HG02763 (cell line): ENCODE data around the gene ART5.
"Not testable (repeated sequence)": the region's sequence is repeated elsewhere in the genome, so short reads cannot be mapped to it uniquely, and the experiment has no call there.

Experiments used
- ATAC-seq: cut with Tn5 transposase; IDR thresholded peaks from one replicate; pipeline ENCODE4 v1.9.1; 2021; ENCODE audit warnings: mild to moderate bottlenecking, moderate library complexity; ENCODE audit not compliant: unreplicated experiment

Gene ART5

DNA sequence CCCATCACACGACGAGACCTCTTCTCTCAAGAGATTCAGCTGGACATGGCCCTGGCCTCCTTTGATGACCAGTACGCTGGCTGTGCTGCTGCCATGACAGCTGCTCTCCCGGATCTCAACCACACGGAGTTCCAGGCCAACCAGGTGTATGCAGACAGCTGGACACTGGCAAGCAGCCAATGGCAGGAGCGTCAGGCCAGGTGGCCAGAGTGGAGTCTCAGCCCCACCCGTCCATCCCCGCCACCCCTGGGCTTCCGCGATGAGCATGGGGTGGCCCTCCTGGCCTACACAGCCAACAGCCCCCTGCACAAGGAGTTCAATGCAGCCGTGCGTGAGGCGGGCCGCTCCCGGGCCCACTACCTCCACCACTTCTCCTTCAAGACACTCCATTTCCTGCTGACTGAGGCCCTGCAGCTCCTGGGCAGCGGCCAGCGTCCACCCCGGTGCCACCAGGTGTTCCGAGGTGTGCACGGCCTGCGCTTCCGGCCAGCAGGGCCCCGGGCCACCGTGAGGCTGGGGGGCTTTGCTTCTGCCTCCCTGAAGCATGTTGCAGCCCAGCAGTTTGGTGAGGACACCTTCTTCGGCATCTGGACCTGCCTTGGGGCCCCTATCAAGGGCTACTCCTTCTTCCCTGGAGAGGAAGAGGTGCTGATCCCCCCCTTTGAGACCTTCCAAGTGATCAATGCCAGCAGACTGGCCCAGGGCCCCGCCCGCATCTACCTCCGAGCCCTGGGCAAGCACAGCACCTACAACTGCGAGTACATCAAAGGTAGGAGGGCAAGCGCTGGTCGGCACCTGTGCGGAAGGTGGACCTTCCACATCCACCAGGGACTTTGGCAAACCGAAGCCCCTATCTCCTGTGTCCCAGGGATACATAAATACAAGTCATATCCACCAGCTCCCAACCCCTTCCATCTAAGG is 18.1 kb upstream of the ART5 start:
- no peak for ATAC-seq

GRCh38 chr11:3658252-3658651 is 16.5 kb upstream of the ART5 start:
- no peak for ATAC-seq

DNA sequence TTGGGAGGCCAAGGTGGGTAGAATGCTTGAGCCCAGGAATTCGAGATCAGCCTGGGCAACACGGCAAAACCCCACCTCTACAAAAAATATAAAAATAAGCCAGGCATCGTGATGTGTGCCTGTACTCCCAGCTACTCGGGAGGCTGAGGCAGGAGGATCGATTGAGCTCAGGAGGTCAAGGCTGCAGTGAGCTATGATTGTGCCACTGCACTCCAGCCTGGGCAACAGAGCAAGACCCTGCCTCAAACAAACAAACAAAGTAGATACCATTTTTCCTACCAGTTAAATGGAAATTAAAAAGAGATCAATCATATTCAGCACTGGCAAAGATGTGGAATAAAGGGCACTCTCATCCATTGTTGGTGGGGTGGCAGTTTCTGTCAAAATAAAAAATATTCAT is 15.5 kb upstream of the ART5 start:
- not testable (repeated sequence) for ATAC-seq

GRCh38 chr11:3655547-3655946 is 13.8 kb upstream of the ART5 start:
- ATAC-seq, result no peak

DNA sequence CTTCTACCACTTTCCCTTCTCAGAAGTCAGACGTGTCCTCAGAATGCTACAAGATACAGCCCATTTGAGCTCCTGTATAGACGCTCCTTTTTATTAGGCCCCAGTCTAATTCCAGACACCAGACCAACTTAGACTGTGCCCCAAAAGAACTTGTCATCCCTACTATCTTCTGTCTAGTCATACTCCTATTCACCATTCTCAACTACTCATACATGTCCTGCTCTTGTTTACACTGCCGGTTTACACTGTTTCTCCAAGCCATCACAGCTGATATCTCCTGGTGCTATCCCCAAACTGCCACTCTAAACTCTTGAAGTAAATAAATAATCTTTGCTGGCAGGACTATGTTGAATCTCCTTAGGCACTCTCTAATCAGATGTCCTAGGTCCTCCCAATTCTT is 10.7 kb upstream of the ART5 start:
- not testable (repeated sequence) for ATAC-seq

GRCh38 chr11:3649374-3649773 is 7.6 kb upstream of the ART5 start:
- ATAC-seq, result not testable (repeated sequence)

DNA sequence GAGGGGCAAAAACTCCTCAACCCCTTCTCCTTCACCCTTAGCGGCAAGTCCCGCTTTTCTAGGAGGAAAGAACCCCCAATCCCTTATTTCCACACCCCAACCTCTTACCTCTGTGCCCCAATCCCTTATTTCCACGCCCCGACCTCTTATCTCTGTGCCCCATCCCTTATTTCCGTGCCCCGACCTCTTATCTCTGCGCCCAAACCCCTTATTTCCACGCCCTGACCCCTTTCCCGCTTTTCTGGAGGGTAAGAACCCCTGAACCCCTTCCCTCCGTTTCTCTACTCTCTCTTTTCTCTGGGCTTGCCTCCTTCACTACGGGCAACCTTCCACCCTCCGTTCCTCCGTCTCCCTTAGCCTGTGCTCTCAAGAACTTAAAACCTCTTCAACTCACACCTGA is 7.1 kb upstream of the ART5 start:
- not testable (repeated sequence) for ATAC-seq

- ATAC-seq, result no peak
These were observed 3.8 kb upstream of the ART5 start for GRCh38 chr11:3645552-3645951.

GRCh38 chr11:3644817-3645235 is 3.0 kb upstream of the ART5 start, which contains the start of gene ART1:
TSS of gene ART1 (plus strand) at chr11:3645128. CDS start at chr11:3659214, 14,086 bp downstream.
- ATAC-seq, result no peak

GRCh38 chr11:3643102-3643546 is 1.3 kb upstream of the ART5 start:
- ATAC-seq, result not testable (repeated sequence)

GRCh38 chr11:3642071-3642951 is 519 bp upstream of the ART5 start:
- no peak for ATAC-seq

DNA sequence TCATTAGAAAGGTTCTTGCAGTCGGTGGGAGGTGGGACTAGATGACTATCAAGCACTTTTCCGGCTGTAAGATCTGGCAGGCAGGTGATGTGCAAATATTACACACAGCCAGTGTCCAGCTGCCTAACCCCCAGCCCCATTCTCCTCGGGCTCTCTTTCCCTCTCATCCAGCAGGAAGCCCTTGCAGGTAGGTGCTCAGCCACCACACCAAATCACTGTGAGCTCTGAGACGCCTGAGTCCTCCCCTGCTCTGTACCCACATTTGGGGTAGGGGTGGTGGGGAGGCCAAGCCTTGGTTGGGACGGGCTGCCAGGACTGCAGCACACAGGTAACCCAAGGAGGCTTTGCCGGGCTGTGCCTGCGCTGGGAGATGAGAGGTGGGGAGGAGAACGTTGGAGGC is 601 bp downstream of the ART5 start:
- ATAC-seq, result no peak

DNA sequence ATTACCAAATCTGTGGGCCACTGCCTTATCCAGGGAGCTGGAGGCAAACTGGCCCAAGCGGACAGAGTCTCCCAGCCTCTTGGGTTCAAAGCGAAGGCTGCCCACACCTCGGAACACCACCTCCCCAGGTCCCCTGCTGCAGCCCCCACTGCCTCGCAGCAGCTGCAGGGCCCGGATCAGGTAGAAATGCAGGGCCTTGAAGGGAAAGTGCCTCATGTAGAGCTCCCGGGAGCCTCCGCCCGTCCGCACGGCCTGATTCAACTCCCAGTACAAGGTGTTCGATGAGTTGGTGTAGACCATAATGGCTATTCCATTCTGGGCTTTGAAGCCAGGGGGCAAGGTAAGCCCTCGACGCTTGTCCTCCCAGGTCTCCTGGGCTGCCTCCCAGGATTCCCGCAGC is 2.0 kb downstream of the ART5 start:
- no peak for ATAC-seq

GRCh38 chr11:3638513-3638912 is 3.3 kb downstream of the ART5 start:
- ATAC-seq, result no peak

GRCh38 chr11:3637201-3637600 is 4.6 kb downstream of the ART5 start:
- no peak for ATAC-seq

GRCh38 chr11:3635641-3636375 is 6.0 kb downstream of the ART5 start:
- ATAC-seq, result no peak

DNA sequence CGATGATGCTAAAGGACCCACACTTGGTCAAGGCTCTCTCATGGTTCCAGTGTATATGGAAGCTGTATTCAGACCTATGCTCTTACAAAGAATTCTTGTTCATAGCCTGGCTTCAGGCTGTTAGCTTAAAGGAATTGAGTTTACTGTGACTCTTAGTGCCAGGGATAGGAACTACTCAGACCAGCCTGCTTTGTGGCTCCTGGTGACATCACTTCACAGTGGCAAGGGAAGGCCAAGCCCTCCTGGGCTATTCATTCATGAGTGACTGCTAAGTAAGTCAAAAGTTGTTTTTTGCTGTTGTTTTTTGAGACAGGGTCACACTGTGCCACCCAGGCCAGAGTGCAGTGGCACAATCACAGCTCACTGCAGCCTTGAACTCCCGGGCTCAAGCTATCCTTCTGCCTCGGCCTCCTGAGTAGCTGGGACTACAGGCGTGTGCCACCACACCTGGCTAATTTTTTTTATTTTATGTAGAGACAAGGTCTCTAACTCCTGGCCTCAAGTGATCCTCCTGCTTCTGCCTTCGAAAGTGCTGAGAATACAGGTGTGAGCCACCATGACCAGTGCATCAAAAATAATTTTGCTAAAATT is 9.6 kb downstream of the ART5 start:
- ATAC-seq, result no peak

- no peak for ATAC-seq
These were observed 10.5 kb downstream of the ART5 start for GRCh38 chr11:3631331-3631730.

DNA sequence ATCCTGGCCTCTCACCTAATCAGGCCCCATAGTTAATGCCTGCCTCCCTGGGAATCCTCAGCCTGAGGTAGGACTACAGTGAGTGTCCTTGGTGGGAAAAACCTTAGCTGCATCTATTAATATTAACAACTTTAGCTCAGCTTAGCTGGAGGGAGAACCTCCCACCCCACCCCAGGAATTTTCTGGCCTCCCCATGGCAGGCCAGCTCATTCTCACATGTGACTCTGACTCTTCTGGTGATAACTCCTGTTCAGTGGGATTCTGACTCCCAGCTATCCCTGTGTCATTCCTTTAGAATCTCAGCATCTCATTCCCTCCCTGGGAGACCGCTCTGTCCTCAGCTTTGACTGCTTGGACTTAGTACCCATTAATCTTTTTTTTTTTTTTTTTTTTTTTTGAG is 14.5 kb downstream of the ART5 start:
- no peak for ATAC-seq

DNA sequence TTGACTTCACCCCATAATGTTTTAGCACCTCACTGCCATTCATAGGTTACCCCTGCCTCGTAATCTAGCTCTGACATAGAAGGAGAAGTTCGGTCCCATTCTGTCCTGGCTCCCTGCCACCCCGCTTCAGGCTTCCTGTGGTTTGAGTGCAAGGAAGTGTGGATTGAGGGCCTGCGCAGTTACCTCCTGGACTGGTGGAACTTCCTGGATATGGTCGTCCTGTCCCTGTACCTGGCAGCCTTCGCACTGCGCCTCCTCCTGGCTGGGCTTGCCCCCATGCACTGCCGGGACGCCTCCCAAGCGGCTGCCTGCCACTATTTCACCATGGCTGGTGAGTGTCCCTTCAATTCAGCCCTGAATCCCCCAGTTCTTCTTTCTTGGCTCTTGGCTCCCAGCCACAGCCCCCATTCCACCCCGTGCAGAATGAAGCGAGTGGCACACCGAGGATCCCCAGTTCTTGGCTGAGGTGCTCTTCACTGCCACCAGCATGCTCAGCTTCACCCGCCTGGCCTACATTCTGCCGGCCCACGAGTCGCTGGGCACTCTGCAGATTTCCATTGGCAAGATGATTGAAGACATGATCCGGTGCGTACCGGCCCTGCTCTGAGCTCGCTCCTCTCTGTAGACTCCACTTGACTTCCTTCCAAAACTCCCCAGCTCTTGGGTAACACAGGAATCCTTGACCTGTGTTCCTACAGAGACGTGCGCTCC is 15.4 kb downstream of the ART5 start:
- ATAC-seq, result no peak
